Adipocyte (in vitro differentiated cells): Measurements from ENCODE around the gene C9orf152.

ENCODE experiments used
- DNase-seq: peaks from one replicate; pipeline ENCODE4 v3.0.0-alpha.2; 2015; ENCODE audit warnings: low read depth
- H3K27me3 ChIP-seq: replicated peaks from 2 replicates; pipeline ENCODE4 v1.7.0; 2013; ENCODE audit warnings: mild to moderate bottlenecking, low read length, moderate library complexity; ENCODE audit not compliant: control insufficient read depth, insufficient read depth
- H3K36me3 ChIP-seq: 2 replicates; pipeline ENCODE4 v1.7.0; 2013; ENCODE audit warnings: low read length, mild to moderate bottlenecking, moderate library complexity; ENCODE audit not compliant: control insufficient read depth, insufficient read depth, severe bottlenecking
- H3K4me1 ChIP-seq: 2 replicates; pipeline ENCODE4 v1.7.0; 2013; ENCODE audit warnings: mild to moderate bottlenecking, low read length, moderate library complexity; ENCODE audit not compliant: control insufficient read depth, insufficient read depth
- H3K4me3 ChIP-seq: 2 replicates; pipeline ENCODE4 v1.7.0; 2013; ENCODE audit warnings: mild to moderate bottlenecking, low read length, moderate library complexity
- H3K9ac ChIP-seq: 2 replicates; pipeline ENCODE4 v1.7.0; 2013; ENCODE audit warnings: mild to moderate bottlenecking, low read length, moderate library complexity
- H3K9me3 ChIP-seq: 2 replicates; pipeline ENCODE4 v1.7.0; 2013; ENCODE audit warnings: mild to moderate bottlenecking, low read length, moderate library complexity; ENCODE audit not compliant: control insufficient read depth

The C9orf152 gene

DNA sequence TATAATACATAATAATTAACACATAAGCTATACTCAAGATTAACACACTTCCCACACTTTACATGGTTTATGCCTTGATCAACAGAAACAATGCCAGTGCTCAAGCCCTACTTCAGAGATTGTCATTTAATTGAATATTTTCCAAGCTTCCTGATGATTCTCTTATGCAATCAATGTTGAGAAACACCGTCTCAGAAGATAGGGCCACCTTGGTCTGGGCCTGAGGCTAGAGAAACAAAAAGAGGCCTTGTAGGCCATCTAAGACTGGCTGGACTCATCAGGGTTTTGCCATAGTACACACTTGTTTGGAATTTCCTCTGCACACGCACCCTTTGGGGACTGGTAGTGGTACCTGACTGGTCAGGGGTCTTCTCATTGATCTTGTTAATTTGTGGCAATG, 16.3 kb downstream of the C9orf152 start:
- Histone ChIP-seq H3K9me3 (no peaks in the 10 kb centered on the region), H3K4me1 (peaks cover 36% of the 10 kb centered on the region), H3K36me3 (no peaks in the 10 kb centered on the region), H3K9ac (no peak overlapping the region), H3K4me3 (no peak overlapping the region), H3K27me3 (no peaks in the 10 kb centered on the region)
- no peak for DNase-seq

DNA sequence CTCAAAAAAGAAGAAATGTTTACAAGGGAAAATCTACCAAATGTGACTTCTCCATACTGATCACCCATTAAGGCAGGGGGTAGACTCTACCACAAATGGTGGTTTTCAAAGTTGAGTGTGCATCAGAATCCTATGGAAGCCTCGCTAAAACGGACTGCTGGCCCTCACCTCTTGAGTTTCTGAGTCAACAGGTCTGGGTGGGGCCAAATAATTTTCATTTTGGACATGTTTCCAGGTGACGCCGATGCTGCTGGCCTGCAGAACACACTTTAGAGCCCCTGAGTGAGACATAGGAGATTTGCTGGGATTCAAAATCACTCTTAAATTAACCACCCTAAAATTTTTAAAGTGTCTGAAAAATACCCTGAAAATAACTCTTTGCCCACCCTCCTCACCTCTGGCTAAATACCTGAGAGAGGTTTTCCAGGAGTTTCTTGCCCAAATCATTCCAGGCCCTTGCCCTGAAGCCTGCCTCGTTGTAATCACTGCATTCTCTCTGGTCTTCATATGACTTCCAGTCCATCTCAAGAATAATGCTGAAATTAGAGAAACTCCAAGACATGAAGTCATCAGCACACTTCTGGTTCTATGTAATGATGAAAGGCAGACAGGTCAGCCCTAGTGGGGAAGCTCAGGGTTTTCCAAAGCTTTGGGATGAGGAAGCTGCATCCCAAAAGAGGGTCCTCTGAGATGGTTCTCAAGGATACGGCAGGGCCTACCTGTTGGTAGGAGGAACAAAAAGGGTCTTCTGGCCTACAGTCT, 18.2 kb downstream of the C9orf152 start:
- Histone ChIP-seq H3K4me3 (no peak overlapping the region), H3K36me3 (no peaks in the 10 kb centered on the region), H3K27me3 (no peaks in the 10 kb centered on the region), H3K9ac (no peak overlapping the region), H3K9me3 (no peaks in the 10 kb centered on the region), H3K4me1 (peaks cover 36% of the 10 kb centered on the region)
- DNase-seq = no peak

DNA sequence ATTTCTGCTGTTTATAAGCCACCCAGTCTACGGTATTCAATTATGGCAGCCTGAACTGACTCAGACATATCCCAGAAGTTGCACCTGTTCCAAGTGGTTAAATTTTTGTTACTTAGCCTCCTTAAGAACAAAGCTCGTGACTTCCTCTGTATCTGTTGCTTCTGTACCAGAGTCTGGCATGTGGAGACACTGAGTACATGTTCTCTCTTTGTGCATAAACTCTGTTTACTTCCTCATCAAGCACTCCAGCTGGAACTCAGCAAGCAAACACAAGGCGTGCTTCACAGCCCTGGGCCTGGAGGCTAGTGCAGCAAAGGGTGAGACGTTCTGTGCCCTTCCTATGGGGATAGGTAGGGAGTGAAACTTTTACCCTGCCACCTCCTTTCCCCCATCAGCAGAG, 19.0 kb downstream of the C9orf152 start:
- H3K9me3 ChIP-seq = no peaks in the 10 kb centered on the region
- H3K4me3 ChIP-seq = no peak overlapping the region
- no peak for DNase-seq
- no peaks in the 10 kb centered on the region for H3K27me3 ChIP-seq
- no peaks in the 10 kb centered on the region for H3K36me3 ChIP-seq
- peaks cover 32% of the 10 kb centered on the region for H3K4me1 ChIP-seq
- no peak overlapping the region for H3K9ac ChIP-seq

DNA sequence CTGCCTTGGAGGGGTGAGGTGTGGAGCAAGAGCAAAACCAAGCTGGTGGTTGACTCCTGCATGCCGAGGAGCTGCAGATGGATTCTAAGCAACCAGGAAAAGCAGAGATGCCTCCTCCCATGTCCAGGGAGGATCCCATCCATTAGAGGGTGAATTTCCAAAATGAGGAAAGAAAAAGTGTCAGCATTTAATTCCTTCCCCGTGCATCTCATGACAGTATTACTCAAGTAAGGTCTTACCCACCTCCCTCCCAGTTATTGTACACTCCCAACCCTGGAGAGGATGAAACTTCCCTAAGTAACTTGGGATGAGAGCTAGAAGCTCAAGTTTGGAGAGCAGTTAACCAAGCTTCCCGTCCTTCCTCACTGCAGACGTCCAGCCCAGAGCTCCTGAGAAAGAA, 19.9 kb downstream of the C9orf152 start:
- Histone ChIP-seq H3K9ac (no peak overlapping the region), H3K9me3 (no peaks in the 10 kb centered on the region), H3K27me3 (no peaks in the 10 kb centered on the region), H3K4me1 (peaks cover 23% of the 10 kb centered on the region), H3K36me3 (no peaks in the 10 kb centered on the region), H3K4me3 (no peak overlapping the region)
- no peak for DNase-seq

DNA sequence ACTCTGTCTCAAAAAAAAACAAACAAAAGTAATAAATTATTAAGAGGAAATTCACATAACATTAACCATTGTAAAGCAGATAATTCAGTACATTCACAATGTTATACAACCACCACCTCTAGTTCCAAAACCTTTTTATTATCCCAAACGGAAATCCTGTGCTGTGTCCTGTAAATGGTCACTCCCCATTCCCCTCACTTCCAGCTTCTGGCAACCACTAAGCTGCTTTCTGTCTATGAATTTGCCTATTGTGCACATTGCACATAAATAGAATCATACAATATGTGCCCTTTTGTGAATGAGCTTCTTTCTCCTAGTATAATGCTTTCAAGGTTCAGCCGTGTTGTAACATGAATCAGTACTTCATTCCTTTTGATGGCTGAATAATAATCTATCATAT, 20.8 kb downstream of the C9orf152 start:
- Histone ChIP-seq H3K27me3 (no peaks in the 10 kb centered on the region), H3K4me1 (peaks cover 14% of the 10 kb centered on the region), H3K4me3 (no peak overlapping the region), H3K9ac (no peak overlapping the region), H3K9me3 (no peaks in the 10 kb centered on the region), H3K36me3 (no peaks in the 10 kb centered on the region)
- no peak for DNase-seq

DNA sequence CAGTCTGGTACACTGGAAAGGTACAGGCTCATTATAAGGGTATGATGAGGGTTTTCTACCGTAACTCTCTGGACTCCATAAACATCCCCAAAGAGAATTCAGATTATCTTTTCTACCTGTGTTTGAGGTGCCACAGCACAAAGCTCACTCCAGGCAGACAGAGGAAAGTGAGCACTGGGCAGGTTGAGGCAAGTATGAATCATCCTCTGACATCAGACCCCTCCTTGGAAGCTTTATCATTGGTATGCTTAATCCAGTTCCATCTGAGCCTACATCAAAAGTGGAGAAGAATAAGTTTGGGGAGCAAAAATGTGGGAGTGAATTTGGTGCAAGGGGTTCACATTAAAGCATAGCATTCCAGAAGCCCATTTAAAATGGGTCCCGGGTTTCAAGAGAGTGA, 21.7 kb downstream of the C9orf152 start:
- Histone ChIP-seq H3K4me1 (peaks cover 8% of the 10 kb centered on the region), H3K4me3 (no peak overlapping the region), H3K9ac (no peak overlapping the region), H3K27me3 (no peaks in the 10 kb centered on the region), H3K36me3 (no peaks in the 10 kb centered on the region), H3K9me3 (no peaks in the 10 kb centered on the region)
- DNase-seq = no peak

DNA sequence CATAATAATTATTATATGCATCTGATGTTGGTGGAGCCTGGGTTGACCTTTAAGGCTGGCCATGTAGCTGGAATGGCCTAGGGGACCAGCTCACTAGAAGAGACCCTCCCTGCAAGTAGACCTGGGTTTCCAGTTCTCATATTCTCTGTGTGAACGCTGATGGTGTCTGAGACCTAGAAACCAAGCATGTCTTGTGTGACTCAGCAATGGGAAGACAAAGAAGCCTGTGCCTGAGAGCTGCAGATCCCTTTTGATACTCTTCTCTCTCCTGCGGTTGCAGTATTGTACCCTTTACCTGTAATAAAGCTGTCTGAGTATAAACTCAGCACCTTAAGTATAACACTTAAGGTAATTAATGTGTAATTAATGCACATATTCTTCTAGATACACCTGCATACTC, 22.2 kb downstream of the C9orf152 start:
- Histone ChIP-seq H3K27me3 (no peaks in the 10 kb centered on the region), H3K9ac (no peak overlapping the region), H3K36me3 (no peaks in the 10 kb centered on the region), H3K4me3 (no peak overlapping the region), H3K9me3 (no peaks in the 10 kb centered on the region), H3K4me1 (peaks cover 13% of the 10 kb centered on the region)
- DNase-seq = no peak

DNA sequence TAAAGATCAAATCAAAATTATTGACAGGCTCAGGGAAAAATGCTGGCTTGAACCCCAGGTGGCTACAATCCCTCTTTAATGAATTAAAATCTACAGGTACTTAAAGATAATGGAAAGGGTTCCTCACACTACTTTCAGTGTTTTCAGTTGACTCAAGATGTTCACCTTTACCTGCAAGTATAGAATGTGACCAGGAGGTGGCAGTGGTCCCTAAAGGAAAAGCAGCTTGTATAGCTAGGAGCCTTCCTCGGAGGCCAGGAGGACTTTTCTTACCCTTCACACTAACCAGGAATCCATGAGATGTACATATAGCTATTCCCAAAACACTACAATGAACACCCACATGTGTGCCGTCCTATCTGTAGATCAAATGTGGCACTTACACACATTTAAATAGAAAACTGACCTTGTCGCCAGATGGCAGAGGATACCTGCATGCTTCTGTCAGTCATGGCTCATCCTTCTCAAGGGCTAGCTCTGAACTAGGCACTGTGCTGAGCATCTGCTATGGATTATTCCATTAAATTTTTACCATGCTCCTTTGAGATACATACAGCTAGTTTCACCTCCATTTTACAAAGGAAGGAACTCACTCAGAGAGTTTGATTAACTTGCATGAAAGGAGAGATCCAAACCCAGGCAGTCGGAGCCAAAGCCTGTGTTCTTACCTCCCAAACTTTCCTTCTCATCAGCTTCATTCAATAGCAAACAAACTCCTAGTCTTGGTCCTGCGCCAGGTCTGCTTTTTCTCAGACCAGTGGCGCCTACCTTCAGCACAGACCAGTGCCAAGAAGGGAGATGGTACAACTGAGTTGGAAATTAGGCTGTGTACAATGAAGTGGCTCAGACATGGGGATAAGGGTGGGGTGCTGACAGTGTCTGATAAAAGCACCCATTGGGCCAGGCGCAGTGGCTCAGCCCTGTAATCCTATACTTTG, 24.5 kb downstream of the C9orf152 start:
- Histone ChIP-seq H3K27me3 (no peaks in the 10 kb centered on the region), H3K36me3 (no peaks in the 10 kb centered on the region), H3K9me3 (no peaks in the 10 kb centered on the region), H3K9ac (no peak overlapping the region), H3K4me3 (no peak overlapping the region), H3K4me1 (peaks cover 23% of the 10 kb centered on the region)
- peak; percentile 76 for DNase-seq

DNA sequence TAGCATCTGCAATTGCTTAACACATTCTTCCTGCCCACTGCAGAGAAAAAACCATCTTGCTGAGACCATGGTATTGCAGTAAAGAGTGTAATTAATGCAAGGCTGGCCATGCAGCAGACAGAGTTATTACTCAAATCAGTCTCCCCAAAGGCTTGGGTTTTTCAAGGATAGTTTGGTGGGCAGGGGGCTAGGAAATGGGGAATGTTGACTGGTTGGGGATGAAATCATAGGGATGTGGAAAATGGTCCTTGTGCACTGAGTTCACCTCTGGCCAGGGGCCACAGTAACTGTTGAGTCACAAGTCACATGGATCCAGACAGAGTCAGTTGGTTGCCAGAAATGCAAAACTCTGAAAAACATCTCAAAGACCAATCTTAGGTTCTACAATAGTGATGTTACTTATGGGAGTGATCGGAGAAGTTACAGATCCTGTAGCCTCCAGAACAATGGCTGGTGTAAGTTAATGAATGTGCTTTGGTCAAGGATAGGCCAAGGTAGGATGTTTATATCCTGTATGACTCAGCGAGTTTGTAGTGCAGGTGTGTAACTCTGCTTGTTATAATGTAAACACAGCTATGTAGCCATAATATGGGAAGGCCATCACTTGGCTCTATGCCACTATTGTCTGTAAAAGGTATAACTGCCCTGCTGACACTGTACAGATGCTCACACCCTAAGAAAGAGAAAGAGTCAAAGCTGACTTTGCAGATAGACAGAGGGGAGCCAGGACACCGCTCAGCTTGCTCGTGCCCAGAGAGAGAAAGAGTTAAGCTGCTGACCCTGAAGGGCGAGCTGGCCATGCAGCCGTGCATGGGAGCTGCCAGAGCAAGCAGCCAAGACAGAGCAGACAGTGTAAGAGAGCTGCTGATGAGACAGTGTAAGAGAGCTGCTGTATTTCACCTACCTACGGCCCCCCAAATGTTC, 27.2 kb downstream of the C9orf152 start:
- Histone ChIP-seq H3K9me3 (no peaks in the 10 kb centered on the region), H3K36me3 (no peaks in the 10 kb centered on the region), H3K4me1 (peaks cover 23% of the 10 kb centered on the region), H3K9ac (no peak overlapping the region), H3K27me3 (no peaks in the 10 kb centered on the region), H3K4me3 (no peak overlapping the region)
- DNase-seq = peak; percentile 41

DNA sequence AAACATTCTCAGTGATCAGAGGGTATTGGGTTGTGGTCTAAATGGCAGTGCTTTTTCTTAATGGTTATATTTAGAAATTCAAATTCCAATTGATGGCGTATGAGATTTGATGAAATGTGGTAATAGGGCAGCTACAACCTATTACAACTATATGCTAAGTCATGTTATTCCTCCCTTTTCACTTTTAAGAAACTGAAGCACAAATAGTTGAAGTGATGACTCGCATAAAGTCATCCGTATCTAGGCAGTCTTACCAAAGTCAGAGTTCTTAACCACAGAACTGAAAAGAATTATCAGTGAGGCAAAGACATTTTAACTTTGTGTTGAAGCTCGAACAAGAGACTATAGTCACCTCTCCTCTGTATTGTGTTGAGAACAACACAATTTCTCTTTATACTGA, 28.2 kb downstream of the C9orf152 start:
- H3K4me3 ChIP-seq = no peak overlapping the region
- no peak overlapping the region for H3K9ac ChIP-seq
- H3K27me3 ChIP-seq = no peaks in the 10 kb centered on the region
- H3K4me1 ChIP-seq = peaks cover 23% of the 10 kb centered on the region
- peak; percentile 74 for DNase-seq
- no peaks in the 10 kb centered on the region for H3K36me3 ChIP-seq
- no peaks in the 10 kb centered on the region for H3K9me3 ChIP-seq

DNA sequence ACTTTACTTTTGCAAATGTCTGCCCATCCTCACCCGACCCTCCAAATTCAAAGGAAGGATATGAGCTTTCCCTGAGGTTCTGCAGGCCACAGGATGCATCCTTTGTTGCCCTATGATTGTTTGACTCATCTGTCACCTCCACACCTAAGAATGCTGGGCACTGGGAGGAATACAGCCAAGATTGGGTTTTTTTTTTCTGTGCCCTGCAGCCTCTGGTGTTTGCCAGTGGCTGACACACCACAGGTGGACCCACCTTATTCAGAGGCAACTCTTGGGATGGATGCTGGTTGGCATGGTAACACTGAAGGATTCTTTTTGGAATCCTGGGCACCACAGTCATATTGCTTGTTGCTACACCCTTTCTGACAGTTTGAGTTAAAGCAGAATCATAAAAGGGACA, 29.7 kb downstream of the C9orf152 start:
- Histone ChIP-seq H3K9me3 (no peaks in the 10 kb centered on the region), H3K27me3 (no peaks in the 10 kb centered on the region), H3K36me3 (peaks cover 7% of the 10 kb centered on the region), H3K9ac (no peak overlapping the region), H3K4me1 (peaks cover 23% of the 10 kb centered on the region), H3K4me3 (no peak overlapping the region)
- DNase-seq = no peak
